HG02981 (cell line): ENCODE data around the gene RPL23.

Experiments used
- ATAC-seq: cut with Tn5 transposase; IDR thresholded peaks from one replicate; pipeline ENCODE4 v1.9.1; 2021; ENCODE audit warnings: mild to moderate bottlenecking, moderate library complexity; ENCODE audit not compliant: unreplicated experiment

RPL23 gene

GRCh38 chr17:38799501-38800236 lies 53.9 kb downstream of the RPL23 start, which contains the start of gene PIP4K2B:
Gene PIP4K2B (minus strand): TSS chr17:38799556. CDS start chr17:38799424, 132 bp downstream.
- ATAC-seq, result peak; percentile 75

GRCh38 chr17:38798614-38799500 lies 54.7 kb downstream of the RPL23 start:
- ATAC-seq, result peak; percentile 31
